ENCODE data around the gene GRIN2A.

GRCh38 chr16:10228779-10229178, 46.6 kb upstream of the GRIN2A start:
- TF ChIP-seq POLR2AphosphoS5 (IDR thresholded peaks at IDR 0.05; ENCODE audit: low read depth) (no peak), CTCF (IDR thresholded peaks at IDR 0.05; ENCODE audit: insufficient read depth, low read length) (no peak), REST (IDR thresholded peaks at IDR 0.05; ENCODE audit: insufficient replicate concordance, low read depth) (no peak), GABPA (IDR thresholded peaks at IDR 0.05; ENCODE audit: low read depth) (no peak)

All from HL-60 (cell line).